GM19351 (cell line): ENCODE results near the gene USP1.

Experiments
- ATAC-seq: cut with Tn5 transposase; IDR thresholded peaks from one replicate; pipeline ENCODE4 v1.9.1; 2021; ENCODE audit warnings: mild to moderate bottlenecking, moderate library complexity; ENCODE audit not compliant: unreplicated experiment

USP1 gene

DNA sequence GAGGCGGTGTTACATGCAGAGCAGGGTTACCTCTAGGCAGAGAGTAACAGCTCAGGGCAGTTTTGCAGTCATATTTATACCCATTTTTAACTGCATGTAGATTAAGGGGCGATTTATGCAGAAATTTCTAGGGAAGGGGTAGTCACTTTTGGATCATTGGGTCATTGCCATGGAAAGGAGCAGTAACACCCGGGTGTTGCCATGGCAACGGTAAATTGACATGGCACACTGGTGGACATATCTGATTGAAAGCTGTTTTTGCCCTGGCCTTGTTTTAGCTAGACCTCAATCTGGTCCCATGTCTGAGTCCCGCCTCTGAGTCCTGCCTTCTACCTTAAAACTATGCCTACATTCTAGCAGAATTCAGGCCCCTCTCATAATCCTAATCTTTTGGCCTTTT is 11.8 kb upstream of the USP1 start:
- no peak for ATAC-seq

DNA sequence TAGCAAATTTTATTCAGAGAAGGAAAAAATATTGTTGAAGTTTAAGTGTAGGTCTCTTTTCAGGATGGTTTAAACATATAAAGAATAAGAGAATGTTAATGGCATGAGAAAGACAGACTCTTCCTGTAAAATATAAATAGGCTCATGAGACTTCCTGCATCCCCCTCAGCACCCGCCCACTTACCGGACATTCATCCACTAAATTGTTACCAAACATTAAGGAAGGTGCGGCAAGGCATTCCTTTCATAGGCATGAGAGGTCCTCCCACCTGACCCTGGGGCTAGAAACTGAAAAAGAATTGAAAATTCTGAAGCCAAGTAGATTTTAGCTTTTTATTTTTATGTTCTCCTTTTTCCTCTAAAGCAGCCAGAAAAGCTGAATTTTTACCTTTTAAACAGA is 10.6 kb upstream of the USP1 start:
- ATAC-seq: no peak

GRCh38 chr1:62426794-62427193 is 10.1 kb upstream of the USP1 start:
- no peak for ATAC-seq

DNA sequence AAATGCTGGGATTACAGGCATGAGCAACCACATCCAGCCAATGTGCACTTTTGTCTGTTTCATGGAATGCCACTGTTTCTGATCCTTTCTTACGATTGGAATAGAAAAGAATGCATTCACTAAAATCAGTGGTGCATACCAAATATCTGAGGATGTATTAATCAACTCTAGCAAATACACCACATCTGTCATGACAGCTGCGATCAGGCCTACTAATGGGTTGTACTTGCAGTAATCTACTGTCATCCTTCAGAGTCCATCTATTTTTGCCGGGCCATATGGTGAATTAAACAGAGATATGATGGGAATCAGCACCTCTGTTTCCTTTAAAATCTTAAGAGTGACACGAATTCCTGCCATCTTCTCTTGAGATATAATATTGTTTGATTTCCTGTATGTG is 8.5 kb upstream of the USP1 start:
- no peak for ATAC-seq

GRCh38 chr1:62429581-62429980 is 7.3 kb upstream of the USP1 start:
- ATAC-seq: no peak

- no peak for ATAC-seq
Observed at GRCh38 chr1:62433861-62434617, 2.8 kb upstream of the USP1 start.

GRCh38 chr1:62434618-62435001 is 2.2 kb upstream of the USP1 start:
- ATAC-seq: no peak

DNA sequence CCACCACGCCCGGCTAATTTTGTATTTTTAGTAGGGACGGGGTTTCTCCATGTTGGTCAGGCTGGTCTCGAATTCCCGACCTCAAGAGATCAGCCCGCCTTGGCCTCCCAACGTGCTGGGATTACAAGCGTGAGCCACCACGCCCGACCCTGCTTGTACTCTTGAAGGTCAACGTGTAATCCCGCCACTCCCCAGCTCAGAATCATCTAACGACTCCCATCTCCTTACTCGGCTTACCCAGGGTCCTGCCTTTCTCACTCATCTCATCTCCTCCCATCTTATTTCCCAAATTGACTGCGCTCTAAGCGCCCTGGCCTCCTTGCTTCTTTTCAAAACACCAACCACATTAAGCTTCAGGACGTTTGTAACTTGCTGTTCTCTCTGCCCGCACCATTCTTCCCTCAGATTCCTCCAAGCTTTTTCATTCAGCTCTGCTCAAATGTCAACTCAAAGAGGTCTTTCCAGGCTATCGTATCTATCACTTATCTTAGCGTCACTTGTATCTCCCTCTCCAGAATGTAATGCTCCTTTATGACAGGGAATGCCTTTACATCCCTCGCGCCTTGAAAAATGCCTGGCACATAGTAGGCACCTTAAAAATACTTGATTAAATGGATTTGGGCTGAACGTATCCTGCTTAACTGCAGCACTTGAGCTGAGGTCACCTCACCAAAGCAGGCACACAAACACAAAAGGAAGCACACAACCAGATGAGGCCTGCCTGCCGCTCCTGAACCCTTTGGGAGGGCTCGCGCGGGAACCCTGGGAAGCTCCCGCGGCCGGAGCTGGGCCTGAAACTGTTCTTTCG is 1.4 kb upstream of the USP1 start:
- no peak for ATAC-seq

GRCh38 chr1:62436039-62436465 is 797 bp upstream of the USP1 start:
- ATAC-seq: peak; percentile 60

- ATAC-seq: no peak
Observed at GRCh38 chr1:62437273-62437940, 558 bp downstream of the USP1 start.

GRCh38 chr1:62438163-62438562 is 1.3 kb downstream of the USP1 start:
- ATAC-seq: no peak

DNA sequence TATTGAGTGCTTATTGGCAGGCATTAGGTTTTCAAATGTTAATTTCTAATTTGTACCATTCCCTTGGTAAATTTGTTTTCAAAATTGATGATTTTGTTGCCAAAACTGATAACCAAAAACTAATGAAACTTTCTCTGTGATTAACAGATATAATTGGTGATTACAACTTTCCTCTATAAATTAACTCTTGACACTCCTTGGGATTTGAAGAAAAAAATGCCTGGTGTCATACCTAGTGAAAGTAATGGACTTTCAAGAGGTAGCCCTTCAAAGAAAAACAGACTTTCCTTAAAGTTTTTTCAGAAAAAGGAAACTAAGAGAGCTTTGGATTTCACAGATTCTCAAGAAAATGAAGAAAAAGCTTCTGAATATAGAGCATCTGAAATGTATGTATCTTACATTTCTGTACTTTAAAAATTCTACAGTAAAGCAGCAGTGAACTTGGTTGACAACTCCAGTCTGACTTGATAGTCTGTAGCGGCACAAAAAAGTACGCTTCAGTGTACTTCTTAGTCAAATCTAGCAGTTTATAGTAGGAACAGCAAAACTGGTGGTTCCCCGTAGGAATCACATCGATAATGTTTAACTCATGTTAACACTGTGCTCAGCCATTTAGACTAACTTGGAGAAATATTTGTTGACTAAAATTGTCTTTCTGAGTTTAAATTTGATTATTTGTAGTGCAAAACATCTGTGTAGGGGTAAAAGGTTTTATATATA is 3.0 kb downstream of the USP1 start:
- peak; percentile 30 for ATAC-seq

- ATAC-seq: no peak
Observed at GRCh38 chr1:62444701-62445100, 7.9 kb downstream of the USP1 start.

GRCh38 chr1:62448221-62448933 is 11.5 kb downstream of the USP1 start:
- no peak for ATAC-seq

DNA sequence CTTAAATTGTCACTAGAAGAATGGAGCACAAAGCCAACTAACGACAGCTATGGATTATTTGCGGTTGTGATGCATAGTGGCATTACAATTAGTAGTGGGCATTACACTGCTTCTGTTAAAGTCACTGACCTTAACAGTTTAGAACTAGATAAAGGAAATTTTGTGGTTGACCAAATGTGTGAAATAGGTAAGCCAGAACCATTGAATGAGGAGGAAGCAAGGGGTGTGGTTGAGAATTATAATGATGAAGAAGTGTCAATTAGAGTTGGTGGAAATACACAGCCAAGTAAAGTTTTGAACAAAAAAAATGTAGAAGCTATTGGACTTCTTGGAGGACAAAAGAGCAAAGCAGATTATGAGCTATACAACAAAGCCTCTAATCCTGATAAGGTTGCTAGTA is 13.5 kb downstream of the USP1 start:
- no peak for ATAC-seq

GRCh38 chr1:62452951-62453350 is 16.1 kb downstream of the USP1 start:
- ATAC-seq: no peak

DNA sequence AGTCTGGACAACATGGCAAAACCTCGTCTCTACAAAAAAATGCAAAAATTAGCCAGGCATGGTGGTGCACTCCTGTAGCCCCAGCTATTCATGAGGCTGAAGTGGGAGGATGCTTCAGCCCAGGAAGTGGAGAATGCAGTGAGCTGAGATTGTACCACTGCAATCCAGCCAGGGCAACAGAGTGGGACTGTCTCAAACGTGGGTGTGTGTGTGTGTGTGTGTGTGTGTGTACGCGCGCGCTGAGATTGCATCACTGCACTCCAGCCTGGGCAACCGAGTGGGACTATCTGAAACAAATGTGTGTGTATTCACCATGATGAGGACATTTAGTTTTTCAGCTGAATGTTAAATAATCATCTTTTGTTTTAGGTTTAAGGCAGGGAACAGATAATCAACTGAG is 21.1 kb downstream of the USP1 start:
- no peak for ATAC-seq

GRCh38 chr1:62462370-62462769 is 25.5 kb downstream of the USP1 start:
- ATAC-seq: no peak

GRCh38 chr1:62467092-62467491 is 30.2 kb downstream of the USP1 start:
- ATAC-seq: no peak

GRCh38 chr1:62476525-62477219 is 39.8 kb downstream of the USP1 start:
- no peak for ATAC-seq
